ENCODE measurements around the gene RANGAP1.

DNA sequence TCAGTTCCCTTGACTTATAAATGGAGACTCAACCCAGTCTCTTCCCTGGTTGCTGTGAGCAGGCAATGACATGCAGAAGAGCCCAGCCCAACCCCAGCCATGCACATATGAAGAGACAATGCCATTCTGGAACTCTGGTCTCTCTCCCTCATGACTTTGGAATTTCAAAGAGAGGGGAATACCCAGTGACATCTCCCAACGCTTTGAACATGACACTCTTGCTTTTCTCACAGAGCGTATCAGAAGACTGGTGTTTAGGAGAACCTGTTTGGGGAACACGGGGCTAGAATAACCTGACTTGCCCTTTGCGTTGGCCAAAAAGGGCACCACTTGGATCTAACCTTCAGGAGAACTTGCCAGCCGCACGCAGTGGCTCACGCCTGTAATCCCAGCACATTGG lies 12.9 kb downstream of the RANGAP1 start:
- TF ChIP-seq, protein P1, sequence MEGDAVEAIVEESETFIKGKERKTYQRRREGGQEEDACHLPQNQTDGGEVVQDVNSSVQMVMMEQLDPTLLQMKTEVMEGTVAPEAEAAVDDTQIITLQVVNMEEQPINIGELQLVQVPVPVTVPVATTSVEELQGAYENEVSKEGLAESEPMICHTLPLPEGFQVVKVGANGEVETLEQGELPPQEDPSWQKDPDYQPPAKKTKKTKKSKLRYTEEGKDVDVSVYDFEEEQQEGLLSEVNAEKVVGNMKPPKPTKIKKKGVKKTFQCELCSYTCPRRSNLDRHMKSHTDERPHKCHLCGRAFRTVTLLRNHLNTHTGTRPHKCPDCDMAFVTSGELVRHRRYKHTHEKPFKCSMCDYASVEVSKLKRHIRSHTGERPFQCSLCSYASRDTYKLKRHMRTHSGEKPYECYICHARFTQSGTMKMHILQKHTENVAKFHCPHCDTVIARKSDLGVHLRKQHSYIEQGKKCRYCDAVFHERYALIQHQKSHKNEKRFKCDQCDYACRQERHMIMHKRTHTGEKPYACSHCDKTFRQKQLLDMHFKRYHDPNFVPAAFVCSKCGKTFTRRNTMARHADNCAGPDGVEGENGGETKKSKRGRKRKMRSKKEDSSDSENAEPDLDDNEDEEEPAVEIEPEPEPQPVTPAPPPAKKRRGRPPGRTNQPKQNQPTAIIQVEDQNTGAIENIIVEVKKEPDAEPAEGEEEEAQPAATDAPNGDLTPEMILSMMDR (IDR thresholded peaks at IDR 0.05): no peak
- TF ChIP-seq POLR2A (IDR thresholded peaks at IDR 0.05): no peak

Data from right lobe of liver (tissue), 4 donors.